Measurements from ENCODE around the gene ADAMTS12.

Gene ADAMTS12

GRCh38 chr5:33494466-33494865 lies 397.3 kb downstream of the ADAMTS12 start:
- TF ChIP-seq CTCF (IDR thresholded peaks at IDR 0.05; ENCODE audit: low read depth, low read length) = no peak
- no peak for DNase-seq (ENCODE audit: extremely low read depth, low read depth)

- TF ChIP-seq CTCF (IDR thresholded peaks at IDR 0.05; ENCODE audit: low read depth, low read length) = no peak
- no peak for DNase-seq (ENCODE audit: extremely low read depth, low read depth)
Observed at GRCh38 chr5:33491941-33492340, 399.8 kb downstream of the ADAMTS12 start.

GRCh38 chr5:33490071-33490665 lies 401.6 kb downstream of the ADAMTS12 start:
- DNase-seq (ENCODE audit: extremely low read depth, low read depth) = no peak
- no peak for TF ChIP-seq CTCF (IDR thresholded peaks at IDR 0.05; ENCODE audit: low read depth, low read length)

- no peak for TF ChIP-seq CTCF (IDR thresholded peaks at IDR 0.05; ENCODE audit: low read depth, low read length)
- no peak for DNase-seq (ENCODE audit: extremely low read depth, low read depth)
Observed at GRCh38 chr5:33489481-33490067, 402.2 kb downstream of the ADAMTS12 start.

- DNase-seq (ENCODE audit: extremely low read depth, low read depth) = no peak
- TF ChIP-seq CTCF (IDR thresholded peaks at IDR 0.05; ENCODE audit: low read depth, low read length) = no peak
Observed at GRCh38 chr5:33488558-33489355, 403.0 kb downstream of the ADAMTS12 start.

GRCh38 chr5:33487236-33487635 lies 404.6 kb downstream of the ADAMTS12 start:
- TF ChIP-seq CTCF (IDR thresholded peaks at IDR 0.05; ENCODE audit: low read depth, low read length) = no peak
- DNase-seq (ENCODE audit: extremely low read depth, low read depth) = no peak

GRCh38 chr5:33482335-33482734 lies 409.5 kb downstream of the ADAMTS12 start:
- TF ChIP-seq CTCF (IDR thresholded peaks at IDR 0.05; ENCODE audit: low read depth, low read length) = no peak
- DNase-seq (ENCODE audit: extremely low read depth, low read depth) = no peak
